Measurements from ENCODE around the gene CHPT1.

The CHPT1 gene

GRCh38 chr12:101763246-101763931 lies 65.9 kb downstream of the CHPT1 start:
- no peak for DNase-seq (ENCODE audit: low read depth, low spot score)

DNA sequence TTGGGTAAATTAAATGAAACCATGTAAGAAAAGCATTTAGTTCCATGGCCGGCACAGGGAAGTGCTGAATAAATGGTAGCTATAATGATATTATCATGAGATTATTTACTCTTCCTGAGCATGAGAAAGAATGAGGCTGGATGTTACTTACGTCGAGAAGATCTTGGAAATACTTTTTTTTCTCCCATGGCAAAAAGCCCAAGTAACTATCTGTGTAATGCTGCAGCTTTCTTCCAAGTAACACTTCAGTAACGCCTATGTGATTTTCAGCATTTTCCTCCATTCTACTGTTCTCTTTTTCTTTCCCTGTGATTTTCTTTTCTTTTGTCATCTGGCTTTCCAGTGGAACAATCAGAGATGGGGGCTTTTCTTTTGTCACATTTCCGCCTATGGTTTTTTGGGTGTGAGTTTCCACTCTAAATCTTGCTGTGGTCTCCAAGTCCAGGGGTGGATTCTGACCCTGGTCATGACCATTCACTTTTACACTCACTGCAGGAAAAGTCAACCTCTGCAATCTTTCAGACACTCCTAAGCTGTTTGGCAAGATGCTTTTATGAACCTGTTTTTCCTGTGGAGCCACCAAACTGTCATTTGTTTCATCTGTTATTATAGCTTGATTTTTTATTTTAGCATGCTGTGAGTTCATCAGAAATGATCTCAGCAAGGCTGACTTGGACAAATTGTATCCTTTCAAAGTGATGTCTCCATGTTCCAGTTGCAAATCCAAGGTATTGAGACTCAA lies 66.8 kb downstream of the CHPT1 start:
- no peak for DNase-seq (ENCODE audit: low read depth, low spot score)

DNA sequence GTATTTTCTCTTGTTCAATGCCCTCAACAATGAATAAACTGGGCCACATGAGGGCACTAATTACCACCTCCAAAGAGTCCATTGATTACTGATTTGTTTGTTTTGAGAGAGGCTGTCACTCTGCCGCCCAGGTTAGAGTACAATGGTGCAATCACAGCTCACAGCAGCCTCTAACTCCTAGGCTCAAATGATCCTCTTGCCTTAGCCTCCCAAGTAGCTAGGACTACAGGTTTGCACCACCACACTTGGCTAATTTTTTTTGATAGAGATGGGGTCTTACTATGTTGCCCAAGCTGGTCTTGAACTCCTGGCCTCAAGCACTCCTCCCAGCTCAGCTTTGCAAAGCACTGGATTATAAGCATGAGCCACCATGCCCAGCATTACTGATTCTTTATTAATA lies 70.1 kb downstream of the CHPT1 start:
- DNase-seq (ENCODE audit: low read depth, low spot score) = no peak

GRCh38 chr12:101768781-101769180 lies 71.3 kb downstream of the CHPT1 start:
- no peak for DNase-seq (ENCODE audit: low read depth, low spot score)

DNA sequence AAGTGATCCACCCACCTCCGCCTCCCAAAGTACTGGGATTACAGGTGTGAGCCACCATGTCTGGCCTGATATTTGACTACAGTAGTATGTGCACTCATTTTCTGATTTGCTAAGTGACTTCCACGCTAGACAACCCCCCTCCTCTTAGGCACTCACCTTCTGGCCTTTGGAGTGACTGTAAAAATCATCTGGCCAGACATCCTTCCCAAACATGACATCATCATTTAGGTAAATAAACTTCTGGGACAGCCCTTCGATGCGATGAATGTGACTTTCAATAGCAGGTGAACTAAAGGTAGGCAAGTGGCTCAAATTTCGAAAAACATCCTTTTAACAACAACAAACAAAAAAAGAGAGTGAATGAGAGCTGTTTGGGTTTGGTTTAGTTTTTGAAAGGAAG lies 72.4 kb downstream of the CHPT1 start:
- DNase-seq (ENCODE audit: low read depth, low spot score) = no peak

DNA sequence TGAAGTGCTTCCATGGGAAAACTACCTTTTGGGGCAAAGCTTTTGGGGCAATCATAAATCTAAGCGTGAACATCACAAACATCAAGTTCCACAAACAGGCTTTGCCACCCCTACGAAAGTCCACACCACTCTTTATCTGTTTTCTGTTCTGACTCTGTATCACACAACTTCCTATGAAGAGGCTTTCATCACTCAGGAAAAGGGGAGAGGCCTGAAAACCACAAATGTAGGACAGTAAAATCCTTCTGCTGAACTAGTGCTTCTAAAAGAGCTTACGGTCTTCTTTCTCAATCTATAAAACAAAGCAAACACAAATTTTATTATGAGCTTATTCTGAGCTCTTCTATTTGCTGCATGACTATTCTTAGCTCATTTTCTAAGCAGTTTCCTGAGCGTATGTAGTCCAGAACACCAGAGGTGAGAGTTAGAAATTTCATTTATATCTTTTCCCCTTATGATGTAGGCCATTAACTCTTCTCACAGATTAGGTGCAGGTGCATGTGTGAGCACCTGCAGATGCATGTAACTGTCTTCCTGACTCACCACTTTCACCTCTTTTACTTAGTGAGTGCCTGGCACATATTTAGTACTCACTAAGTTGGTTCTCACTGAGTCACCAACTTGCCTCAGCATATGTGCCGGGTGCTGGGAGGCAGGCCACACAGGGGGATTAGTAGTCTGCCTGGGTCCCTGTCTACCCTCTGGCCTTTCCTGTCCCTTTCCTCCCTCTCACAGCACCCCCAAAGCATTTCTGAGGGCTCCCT lies 74.8 kb downstream of the CHPT1 start:
- DNase-seq (ENCODE audit: low read depth, low spot score) = no peak

GRCh38 chr12:101773650-101774162 lies 76.3 kb downstream of the CHPT1 start:
- DNase-seq (ENCODE audit: low read depth, low spot score) = peak; percentile 14

GRCh38 chr12:101775816-101776215 lies 78.4 kb downstream of the CHPT1 start:
- no peak for DNase-seq (ENCODE audit: low read depth, low spot score)

GRCh38 chr12:101777485-101777884 lies 80.0 kb downstream of the CHPT1 start:
- no peak for DNase-seq (ENCODE audit: low read depth, low spot score)

GRCh38 chr12:101777978-101778377 lies 80.5 kb downstream of the CHPT1 start:
- no peak for DNase-seq (ENCODE audit: low read depth, low spot score)

Data from activated naive CD8-positive, alpha-beta T cell treated with anti-CD3 and anti-CD28 coated beads, Interleukin-2, amount 50 U/mL, for 16 hours (primary cell).